Nephron progenitor cell (in vitro differentiated cells): ENCODE results near the gene SLC25A27.
A peak's percentile ranks its signal among the peaks of the same experiment; 100 is the strongest.

Experiments
- DNase-seq: peaks from one replicate; pipeline ENCODE4 v3.0.0; 2021
- H3K27ac Mint-ChIP-seq: 2 replicates; pipeline ENCODE4 v1.8.0; 2021; ENCODE audit warnings: mild to moderate bottlenecking, moderate library complexity, mixed read lengths
- H3K27me3 Mint-ChIP-seq: 2 replicates; pipeline ENCODE4 v1.8.0; 2021; ENCODE audit warnings: mild to moderate bottlenecking, low read depth, mixed read lengths; ENCODE audit not compliant: poor library complexity
- H3K36me3 Mint-ChIP-seq: 2 replicates; pipeline ENCODE4 v1.8.0; 2021; ENCODE audit warnings: low read depth, mixed read lengths
- H3K4me1 Mint-ChIP-seq: 2 replicates; pipeline ENCODE4 v1.8.0; 2021; ENCODE audit warnings: mixed read lengths
- H3K4me3 Mint-ChIP-seq: 2 replicates; pipeline ENCODE4 v1.8.0; 2021; ENCODE audit warnings: mild to moderate bottlenecking, moderate library complexity, mixed read lengths
- H3K9me3 Mint-ChIP-seq: 2 replicates; pipeline ENCODE4 v1.8.0; 2021; ENCODE audit warnings: mild to moderate bottlenecking, moderate library complexity, mixed read lengths
- TF ChIP-seq, protein P1 (sequence below): fragments of 200-600 bp; sonication (generic); IDR thresholded peaks from 2 replicates; pipeline ENCODE4 v1.5.0; 2021; ENCODE audit warnings: antibody characterized with exemption

SLC25A27 gene

GRCh38 chr6:46674410-46674809 is 21.6 kb downstream of the SLC25A27 start:
- no peaks in the 10 kb centered on the region for H3K27me3 Mint-ChIP-seq
- H3K4me3 Mint-ChIP-seq = no peak overlapping the region
- DNase-seq = no peak
- no peaks in the 10 kb centered on the region for H3K9me3 Mint-ChIP-seq
- peaks cover 7% of the 10 kb centered on the region for H3K36me3 Mint-ChIP-seq
- H3K4me1 Mint-ChIP-seq = no peaks in the 10 kb centered on the region
- TF ChIP-seq, protein P1, sequence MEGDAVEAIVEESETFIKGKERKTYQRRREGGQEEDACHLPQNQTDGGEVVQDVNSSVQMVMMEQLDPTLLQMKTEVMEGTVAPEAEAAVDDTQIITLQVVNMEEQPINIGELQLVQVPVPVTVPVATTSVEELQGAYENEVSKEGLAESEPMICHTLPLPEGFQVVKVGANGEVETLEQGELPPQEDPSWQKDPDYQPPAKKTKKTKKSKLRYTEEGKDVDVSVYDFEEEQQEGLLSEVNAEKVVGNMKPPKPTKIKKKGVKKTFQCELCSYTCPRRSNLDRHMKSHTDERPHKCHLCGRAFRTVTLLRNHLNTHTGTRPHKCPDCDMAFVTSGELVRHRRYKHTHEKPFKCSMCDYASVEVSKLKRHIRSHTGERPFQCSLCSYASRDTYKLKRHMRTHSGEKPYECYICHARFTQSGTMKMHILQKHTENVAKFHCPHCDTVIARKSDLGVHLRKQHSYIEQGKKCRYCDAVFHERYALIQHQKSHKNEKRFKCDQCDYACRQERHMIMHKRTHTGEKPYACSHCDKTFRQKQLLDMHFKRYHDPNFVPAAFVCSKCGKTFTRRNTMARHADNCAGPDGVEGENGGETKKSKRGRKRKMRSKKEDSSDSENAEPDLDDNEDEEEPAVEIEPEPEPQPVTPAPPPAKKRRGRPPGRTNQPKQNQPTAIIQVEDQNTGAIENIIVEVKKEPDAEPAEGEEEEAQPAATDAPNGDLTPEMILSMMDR = no peak
- H3K27ac Mint-ChIP-seq = no peak overlapping the region

DNA sequence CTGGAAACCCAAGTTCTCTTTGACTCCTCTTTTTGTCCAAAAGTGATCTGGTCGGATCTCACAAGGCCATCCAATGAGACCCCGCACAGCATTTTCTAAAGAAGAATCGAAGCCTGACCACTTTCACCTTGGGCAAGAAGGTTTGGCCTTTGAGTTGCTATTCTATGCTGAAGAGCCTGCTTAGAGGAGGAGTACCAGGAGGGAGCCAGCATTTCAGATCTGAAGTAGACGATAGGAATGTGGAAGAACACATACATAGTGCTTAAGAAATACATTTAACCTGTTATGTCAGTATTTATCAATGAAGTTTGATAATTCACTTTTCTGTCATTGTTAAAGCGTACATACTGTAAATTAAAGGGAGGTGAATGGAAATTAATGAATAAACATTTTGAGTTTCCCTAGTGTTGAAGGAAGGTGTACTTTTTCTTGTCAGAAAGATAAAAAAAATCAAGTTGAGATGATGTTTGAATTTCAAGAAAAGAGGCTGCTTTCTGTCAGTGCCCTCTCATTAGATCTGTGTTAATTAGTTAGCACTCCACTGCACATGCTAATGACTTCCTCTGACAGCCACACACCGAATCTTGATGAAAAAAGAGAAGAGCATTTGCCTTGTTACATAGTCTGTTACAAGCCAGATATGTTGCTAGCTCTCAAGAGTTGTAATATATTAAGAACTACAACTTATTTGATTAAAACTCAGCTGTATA is 24.0 kb downstream of the SLC25A27 start:
- DNase-seq = no peak
- Mint-ChIP-seq H3K4me1 (no peaks in the 10 kb centered on the region), H3K27me3 (no peaks in the 10 kb centered on the region), H3K36me3 (peaks cover 3% of the 10 kb centered on the region), H3K9me3 (no peaks in the 10 kb centered on the region), H3K4me3 (no peak overlapping the region), H3K27ac (no peak overlapping the region)
- TF ChIP-seq, protein P1 = no peak

DNA sequence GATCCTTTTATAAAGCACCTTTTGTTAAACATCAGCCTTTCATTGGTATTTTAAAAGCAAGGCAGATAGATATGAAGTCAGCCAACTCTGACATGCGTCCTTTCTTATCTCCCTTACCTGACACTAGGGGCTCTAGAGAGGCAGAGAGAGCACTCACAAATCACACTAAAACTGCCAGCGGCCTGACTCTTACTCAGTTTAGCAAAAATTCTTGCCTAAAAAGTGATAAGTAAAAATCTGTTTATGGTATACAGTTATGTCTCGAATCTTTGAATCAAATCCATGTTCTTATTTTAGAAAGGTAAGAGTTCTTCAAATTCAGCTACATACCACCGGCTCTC is 24.5 kb downstream of the SLC25A27 start:
- Mint-ChIP-seq H3K27me3 (no peaks in the 10 kb centered on the region), H3K4me1 (no peaks in the 10 kb centered on the region), H3K4me3 (no peak overlapping the region), H3K36me3 (peaks cover 3% of the 10 kb centered on the region), H3K27ac (no peak overlapping the region), H3K9me3 (no peaks in the 10 kb centered on the region)
- TF ChIP-seq, protein P1 = peak; percentile 53
- DNase-seq = no peak

GRCh38 chr6:46684771-46685170 is 32.0 kb downstream of the SLC25A27 start:
- H3K27me3 Mint-ChIP-seq = no peaks in the 10 kb centered on the region
- no peak overlapping the region for H3K4me3 Mint-ChIP-seq
- H3K27ac Mint-ChIP-seq = no peak overlapping the region
- TF ChIP-seq, protein P1 = no peak
- H3K9me3 Mint-ChIP-seq = peaks cover 5% of the 10 kb centered on the region
- DNase-seq = no peak
- H3K4me1 Mint-ChIP-seq = no peaks in the 10 kb centered on the region
- no peaks in the 10 kb centered on the region for H3K36me3 Mint-ChIP-seq

DNA sequence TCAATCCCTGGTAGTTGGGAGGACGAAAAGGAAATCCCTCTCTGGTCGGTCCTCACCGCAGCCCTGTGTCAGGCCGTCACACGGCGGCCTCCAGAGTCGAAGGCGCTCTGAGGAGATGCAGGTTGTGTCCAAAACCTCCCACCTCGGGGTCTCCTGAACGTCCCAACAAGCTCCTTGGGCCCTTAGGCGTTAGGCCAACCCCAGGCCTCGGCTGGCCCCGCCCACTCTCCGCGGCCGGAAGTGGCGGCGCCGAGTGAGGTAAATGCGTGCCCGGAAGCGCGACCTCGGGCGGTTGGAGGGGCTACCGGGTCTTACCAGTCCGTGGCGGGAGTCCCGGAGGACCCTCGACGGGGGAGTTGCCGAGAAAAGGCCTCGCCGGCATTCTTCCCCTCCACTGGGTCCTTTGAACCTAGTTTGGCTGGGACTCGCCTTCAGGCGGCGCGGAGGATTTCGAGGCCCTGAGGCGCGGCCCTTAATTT is 34.9 kb downstream of the SLC25A27 start, which contains the start of gene TDRD6:
TSS of gene TDRD6 (plus strand) at position 267 of the 479 bp plus-strand sequence. CDS start 244 bp downstream, outside the sequence.
- H3K9me3 Mint-ChIP-seq = peaks cover 5% of the 10 kb centered on the region
- H3K27ac Mint-ChIP-seq = no peak within 1 kb of the TSS
- H3K27me3 Mint-ChIP-seq = peaks cover 2% of the 10 kb centered on the region
- H3K36me3 Mint-ChIP-seq = no peaks in the 10 kb centered on the region
- TF ChIP-seq, protein P1 = no peak
- no peak within 1 kb of the TSS for H3K4me3 Mint-ChIP-seq
- no peak for DNase-seq
- no peaks in the 10 kb centered on the region for H3K4me1 Mint-ChIP-seq
